BJ (cell line): Measurements from ENCODE around the gene TMEM140. TPM values are rescaled to one million over a fixed set of nuclear protein-coding genes. Genes with fewer than 3 reads are reported as not detected.
"Not testable (repeated sequence)": the region's sequence is repeated elsewhere in the genome, so short reads cannot be mapped to it uniquely, and the experiment has no call there.

Experiments
- CTCF ChIA-PET: fragments of 350-600 bp; formaldehyde crosslinking; extraction: SDS; loops from one replicate; lab custom pipeline; 2021; ENCODE audit warnings: antibody characterized with exemption, inconsistent platforms; lab: Yijun Ruan, JAX
- POLR2A ChIA-PET: fragments of 300-600 bp; sonication (Branson Sonifier 250); formaldehyde crosslinking; extraction: SDS; loops from one replicate; lab custom pipeline; 2021; ENCODE audit warnings: antibody characterized with exemption; lab: Charles Lee
- DNase-seq: peaks from one replicate; pipeline ENCODE4 v3.0.0-alpha.2; 2011; ENCODE audit warnings: low read depth
- H3K27me3 ChIP-seq: 2 replicates; pipeline ENCODE4 v1.6.0; 2011; ENCODE audit warnings: low read length; ENCODE audit not compliant: control insufficient read depth, insufficient read depth
- H3K36me3 ChIP-seq: 2 replicates; pipeline ENCODE4 v1.5.1; 2011; ENCODE audit warnings: low read length; ENCODE audit not compliant: control insufficient read depth, insufficient read depth
- H3K4me3 ChIP-seq: 2 replicates; pipeline ENCODE4 v1.5.1; 2011; ENCODE audit warnings: low read depth, mild to moderate bottlenecking, control low read depth, low read length
- CTCF ChIP-seq: IDR thresholded peaks from 2 replicates; pipeline ENCODE4 v1.5.1; 2011; ENCODE audit warnings: low read depth, mild to moderate bottlenecking, control low read depth, inconsistent platforms, low read length, moderate library complexity; ENCODE audit not compliant: insufficient read depth
- polyA plus RNA-seq: library from polyadenylated mRNA; depleted of rRNA; stranded (reverse); fragments of >200 nt; gene quantifications from 2 replicates; pipeline ENCODE4 v1.2.3, GENCODE V29; 2011

Gene TMEM140
- polyA plus RNA-seq, 1 experiment = 5.5 TPM

DNA sequence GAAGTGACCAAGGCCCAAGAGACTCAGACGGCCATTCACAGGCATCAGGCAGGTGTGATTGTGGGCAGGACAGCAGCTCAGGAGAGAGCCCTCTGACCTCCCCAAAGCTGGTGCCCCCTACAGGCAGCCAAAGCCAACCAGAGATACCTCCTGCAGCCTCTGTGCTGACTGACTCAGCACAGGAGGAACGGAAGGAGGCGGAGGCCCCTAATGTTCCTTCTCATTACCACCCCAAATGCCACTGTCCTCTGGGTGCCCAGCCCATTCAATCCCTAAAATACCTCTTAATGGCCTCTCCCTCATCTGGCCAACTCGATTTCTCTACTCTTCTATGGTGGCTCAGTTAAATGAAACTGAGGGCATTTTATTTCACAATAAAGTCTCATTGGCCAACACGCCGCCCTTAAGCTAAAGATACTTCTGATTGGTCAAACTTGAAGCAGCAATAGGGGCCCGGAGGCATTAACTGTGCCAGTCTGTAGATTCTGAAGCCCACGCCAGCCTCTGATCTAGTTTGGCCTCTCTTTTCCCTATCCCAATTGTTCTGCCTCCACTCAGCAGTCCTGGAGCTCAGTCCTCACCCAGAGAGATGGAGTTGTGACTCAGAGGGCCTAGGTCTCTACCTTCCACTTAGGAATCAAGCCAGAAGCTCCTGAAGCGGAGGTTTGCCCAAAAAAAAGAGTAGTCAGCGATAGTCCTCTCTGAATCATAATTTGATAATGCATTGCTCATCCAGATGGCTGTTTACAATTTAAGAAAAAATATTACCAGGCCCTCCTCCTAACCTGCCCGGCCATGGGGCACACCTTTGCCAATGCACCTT lies 21.5 kb downstream of the TMEM140 start:
- CTCF ChIA-PET = interaction anchor here (1.2 to 3.9 kb wide), 7 partner anchors 11 to 483 kb away, joined by 3 to 17 read pairs (median 3); partner anchors contain the start of gene AGBL3
- no peak for DNase-seq
- Histone ChIP-seq H3K4me3 (peak overlapping the region; percentile 82), H3K36me3 (peaks cover 23% of the 10 kb centered on the region), H3K27me3 (no peaks in the 10 kb centered on the region)
- peak; percentile 46 for TF ChIP-seq CTCF
- POLR2A ChIA-PET = interaction anchor here (0.6 to 0.7 kb wide), 2 partner anchors 9 to 24 kb away, joined by 3 to 5 read pairs; no protein-coding TSS in a partner anchor

GRCh38 chr7:135169964-135170273 lies 22.0 kb downstream of the TMEM140 start:
- ChIA-PET CTCF (interaction anchor here (0.6 to 3.9 kb wide), 11 partner anchors 9 to 484 kb away, joined by 3 to 17 read pairs (median 3); partner anchors contain the start of gene AGBL3), POLR2A (no interaction called here)
- DNase-seq = no peak
- no peaks in the 10 kb centered on the region for H3K27me3 ChIP-seq
- H3K36me3 ChIP-seq = peaks cover 23% of the 10 kb centered on the region
- TF ChIP-seq CTCF = no peak
- peak overlapping the region; percentile 82 for H3K4me3 ChIP-seq

DNA sequence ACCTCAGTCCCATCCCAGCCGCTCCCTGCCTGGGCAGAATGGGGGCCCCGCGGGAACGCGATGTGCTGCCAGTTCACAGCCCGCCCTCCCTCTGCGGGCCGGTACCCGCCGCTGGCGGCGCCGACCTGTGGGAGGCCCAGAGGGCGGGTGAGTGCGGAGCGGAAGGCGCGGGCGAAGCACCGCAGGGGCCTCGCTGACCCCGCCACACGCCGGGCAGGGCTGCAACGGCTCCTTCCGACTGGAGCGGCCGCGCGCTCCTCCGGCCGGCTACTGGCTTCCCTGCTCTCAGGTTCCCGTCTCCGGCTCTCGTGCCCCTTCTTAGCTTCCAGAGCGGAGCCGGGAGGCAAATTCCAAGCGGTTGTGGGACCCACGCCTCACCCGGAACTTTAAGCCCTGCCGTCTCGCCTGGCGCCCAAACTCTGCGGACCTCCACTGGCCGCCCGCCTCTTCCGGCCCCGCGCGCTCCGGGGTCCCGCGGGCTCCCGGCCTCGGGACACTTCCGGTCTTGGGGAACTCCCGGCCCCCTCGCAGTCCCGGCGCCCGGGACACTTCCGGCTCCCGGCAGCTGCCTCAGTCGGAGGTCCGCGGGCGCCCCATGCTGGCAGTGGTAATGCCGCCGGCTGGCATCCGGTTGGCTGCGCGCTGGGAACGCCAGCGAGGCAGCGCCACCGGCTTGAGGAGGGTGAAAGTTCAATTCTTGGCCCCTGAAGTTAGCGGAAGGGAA lies 22.6 kb downstream of the TMEM140 start, which contains the start of gene CYREN:
Gene CYREN, minus strand, starts transcription at position 434 of the 724 bp plus-strand sequence. CDS start 1,785 bp downstream, outside the sequence.
- H3K36me3 ChIP-seq = peaks cover 21% of the 10 kb centered on the region
- no peaks in the 10 kb centered on the region for H3K27me3 ChIP-seq
- peak within 1 kb of the TSS; percentile 82 for H3K4me3 ChIP-seq
- peak; percentile 67 for TF ChIP-seq CTCF
- DNase-seq = no peak
- POLR2A ChIA-PET = no interaction called here
- CTCF ChIA-PET = interaction anchor here (0.6 to 3.9 kb wide), 18 partner anchors 10 to 1025 kb away, joined by 3 to 17 read pairs (median 4); partner anchors contain the start of gene AGBL3

DNA sequence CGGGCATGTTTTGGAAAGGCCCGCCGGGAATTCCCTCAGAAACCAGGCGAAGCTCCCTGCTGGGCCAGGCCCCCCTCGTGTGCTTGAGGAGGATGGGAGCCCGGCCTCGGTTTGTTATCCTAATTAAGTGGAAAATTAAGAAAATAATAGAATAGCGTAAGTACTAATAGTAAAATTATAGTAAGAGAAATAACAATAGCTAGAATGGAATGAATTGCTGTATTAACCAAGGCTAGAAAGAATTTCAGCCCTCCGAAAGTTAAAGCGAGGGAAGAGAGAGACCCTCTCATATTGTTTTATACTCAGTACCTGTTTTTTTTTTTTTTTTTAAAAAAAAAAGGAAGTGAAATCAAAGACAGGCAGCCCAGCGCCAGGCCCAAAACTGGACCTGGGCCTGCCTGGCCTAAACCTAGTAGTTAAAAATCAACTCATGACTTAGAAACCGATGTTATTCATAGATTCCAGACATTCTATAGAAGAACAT lies 23.2 kb downstream of the TMEM140 start:
- CTCF ChIA-PET = interaction anchor here (0.6 to 3.9 kb wide), 16 partner anchors 10 to 1025 kb away, joined by 3 to 17 read pairs (median 4); partner anchors contain the start of gene AGBL3
- POLR2A ChIA-PET, H3K27me3 ChIP-seq, DNase-seq: not testable (repeated sequence)
- H3K4me3 ChIP-seq = peak overlapping the region; percentile 82
- H3K36me3 ChIP-seq = peaks cover 20% of the 10 kb centered on the region

GRCh38 chr7:135171581-135172291 lies 23.9 kb downstream of the TMEM140 start:
- H3K27me3 ChIP-seq, H3K4me3 ChIP-seq, DNase-seq, POLR2A ChIA-PET: not testable (repeated sequence)
- H3K36me3 ChIP-seq = peaks cover 15% of the 10 kb centered on the region
- CTCF ChIA-PET = interaction anchor here (0.8 to 3.9 kb wide), 10 partner anchors 9 to 538 kb away, joined by 3 to 17 read pairs (median 5); partner anchors contain the start of gene AGBL3

GRCh38 chr7:135173916-135174315 lies 26.0 kb downstream of the TMEM140 start:
- CTCF ChIA-PET = interaction anchor here (0.8 to 1.5 kb wide), 3 partner anchors 10 to 357 kb away, joined by 3 to 4 read pairs (median 3); no protein-coding TSS in a partner anchor
- DNase-seq, H3K27me3 ChIP-seq, H3K36me3 ChIP-seq, H3K4me3 ChIP-seq, POLR2A ChIA-PET: not testable (repeated sequence)
